Stimulated activated CD8-positive, alpha-beta memory T cell treated with anti-CD3 and anti-CD28 coated beads, Interleukin-7, amount 100 ng/mL, for 24 hours (primary cell): Measurements from ENCODE around the gene KLHL28.
A peak's percentile ranks its signal among the peaks of the same experiment; 100 is the strongest.

Experiments
- DNase-seq: peaks from one replicate; pipeline ENCODE4 v3.0.0-alpha.2; 2020; ENCODE audit warnings: low read depth

KLHL28 gene

DNA sequence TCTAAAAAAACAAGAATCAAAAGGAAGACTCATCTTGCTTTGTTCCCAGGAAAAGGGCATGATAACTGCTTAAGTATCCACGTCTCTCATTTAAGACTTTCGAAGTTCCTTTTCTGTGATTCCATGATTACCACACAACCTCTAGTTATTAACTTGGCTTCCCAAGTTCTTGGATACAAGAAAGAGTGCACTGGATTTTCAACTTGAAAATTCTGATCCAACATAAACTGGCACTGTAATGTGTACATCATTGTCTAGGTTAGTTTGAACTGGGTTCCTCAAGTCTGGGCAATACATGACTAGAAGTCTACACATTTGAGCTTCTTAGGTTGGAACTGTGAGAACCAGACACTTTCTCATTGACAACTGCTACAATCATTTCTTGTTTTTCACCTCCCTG lies 1.6 kb downstream of the KLHL28 start:
- no peak for DNase-seq

DNA sequence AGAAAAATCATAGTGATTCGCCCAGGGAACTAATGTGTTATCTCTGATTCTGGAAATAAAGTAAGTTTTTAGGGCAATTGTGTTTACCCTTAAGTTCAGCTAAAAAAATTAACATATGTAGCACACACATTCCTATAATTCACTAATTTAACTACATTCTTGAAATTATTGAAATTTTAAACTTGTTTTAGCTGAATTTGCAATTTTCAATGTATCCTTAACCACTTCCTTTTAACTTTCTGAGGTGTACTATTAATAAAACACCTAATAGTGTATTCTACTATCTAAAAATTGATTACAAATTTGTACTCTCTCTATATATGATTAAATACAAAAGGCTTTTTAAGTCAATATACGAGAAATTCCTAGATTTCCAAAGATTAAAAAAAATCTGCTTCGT lies 2.2 kb downstream of the KLHL28 start:
- no peak for DNase-seq

DNA sequence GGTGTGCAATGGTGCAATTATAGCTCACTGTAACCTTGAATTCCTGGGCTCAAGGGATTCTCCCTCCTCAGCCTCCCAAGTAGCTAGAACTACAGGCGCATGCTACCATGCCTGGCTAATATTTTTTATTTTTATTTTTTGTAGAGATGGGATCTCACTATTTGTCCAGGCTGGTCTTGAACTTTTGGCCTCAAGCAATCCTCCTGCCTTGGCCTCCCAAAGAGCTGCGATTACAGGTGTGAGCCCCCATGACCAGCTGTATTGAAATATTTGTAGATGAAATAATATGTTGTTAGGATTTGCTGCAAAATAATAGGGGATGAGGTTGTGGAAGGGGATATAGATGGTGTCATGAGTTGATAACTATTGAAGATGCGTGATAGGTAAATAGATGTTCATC lies 4.9 kb downstream of the KLHL28 start:
- no peak for DNase-seq

DNA sequence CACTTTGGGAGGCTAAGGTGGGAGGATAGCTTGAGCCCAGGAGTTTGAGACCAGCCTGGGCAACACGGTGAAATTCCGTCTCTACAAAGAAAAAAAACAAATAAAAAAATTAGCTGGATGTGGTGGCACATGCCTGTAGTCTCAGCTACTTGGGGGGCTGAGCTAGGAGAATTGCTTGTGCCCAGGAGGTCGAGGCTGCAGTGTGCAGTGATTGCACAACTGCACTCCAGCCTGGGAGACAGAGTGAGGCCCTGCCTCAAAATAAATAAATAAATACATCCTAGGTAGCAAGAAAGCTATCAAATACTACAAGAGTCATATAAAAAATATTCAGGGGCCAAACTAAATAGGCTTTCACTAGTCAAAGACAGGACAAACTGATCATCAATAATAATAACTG lies 6.2 kb downstream of the KLHL28 start:
- DNase-seq = no peak

DNA sequence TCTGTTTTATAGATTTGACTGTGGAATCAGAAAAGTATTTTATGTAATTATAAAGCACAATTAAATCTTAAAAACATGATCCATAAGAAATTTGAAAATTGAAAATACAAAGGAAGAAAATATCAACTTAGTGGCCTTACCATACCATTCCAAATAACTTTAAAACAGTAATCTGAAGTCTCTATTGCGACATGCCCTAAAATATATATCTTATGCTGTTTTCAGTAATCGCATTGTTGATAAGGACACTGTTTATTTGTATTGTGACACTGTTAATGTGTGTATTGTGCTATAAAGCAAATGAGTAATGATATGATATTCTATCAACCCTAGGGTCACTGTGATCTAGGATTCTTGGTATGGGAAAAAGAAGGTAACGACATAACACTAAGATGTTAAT lies 7.0 kb downstream of the KLHL28 start:
- no peak for DNase-seq

DNA sequence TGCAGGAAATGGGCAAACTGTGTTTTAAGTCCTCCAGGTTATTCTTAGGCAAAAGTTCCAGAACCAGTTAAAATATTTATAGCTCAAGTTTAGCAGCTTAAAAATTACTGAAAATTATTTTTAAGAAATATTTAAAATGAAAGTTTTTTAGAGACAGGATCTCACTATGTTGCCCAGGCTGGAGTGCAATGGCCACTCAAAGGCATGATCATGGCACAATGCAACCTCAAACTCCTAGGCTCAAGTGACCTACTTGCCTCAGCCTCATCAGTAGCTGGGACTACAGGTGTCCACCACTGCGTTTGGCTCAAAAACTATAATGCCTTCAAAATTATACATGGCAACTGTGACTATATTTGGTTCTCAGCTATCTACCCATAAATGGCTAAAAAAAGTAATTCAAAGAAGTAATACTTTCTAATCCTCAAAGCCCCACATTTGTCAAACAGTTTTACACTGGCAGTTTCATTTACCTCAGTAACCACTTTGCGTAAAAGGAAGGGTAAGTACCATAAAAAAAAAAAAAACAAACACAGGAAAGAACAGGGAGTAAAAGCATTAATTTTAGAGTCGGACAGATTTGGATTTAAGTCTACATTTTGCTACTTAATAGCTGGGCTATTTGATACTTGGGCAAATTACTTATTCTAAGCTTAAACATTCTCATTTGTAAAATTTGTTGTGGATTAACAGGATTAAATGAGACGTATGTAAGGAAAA lies 9.2 kb downstream of the KLHL28 start:
- no peak for DNase-seq

DNA sequence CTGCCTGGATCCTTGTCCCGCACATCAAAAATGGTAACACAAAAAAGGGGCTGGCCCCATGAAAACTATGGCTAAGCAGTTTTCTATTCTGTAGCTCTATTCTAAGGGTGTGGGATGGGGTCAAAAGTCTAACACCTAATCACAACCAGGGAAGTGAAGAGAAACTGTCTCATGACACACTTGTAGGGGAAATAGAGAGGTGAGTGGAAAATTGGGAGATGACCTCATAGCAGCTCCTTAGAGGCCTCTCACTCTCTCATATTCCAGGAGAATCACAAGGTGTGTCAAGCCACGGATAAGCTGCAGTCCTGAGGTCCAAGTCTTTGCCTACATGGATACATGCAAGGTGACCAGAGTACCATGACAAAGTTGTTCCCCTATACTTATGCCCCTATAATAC lies 10.7 kb downstream of the KLHL28 start:
- no peak for DNase-seq

DNA sequence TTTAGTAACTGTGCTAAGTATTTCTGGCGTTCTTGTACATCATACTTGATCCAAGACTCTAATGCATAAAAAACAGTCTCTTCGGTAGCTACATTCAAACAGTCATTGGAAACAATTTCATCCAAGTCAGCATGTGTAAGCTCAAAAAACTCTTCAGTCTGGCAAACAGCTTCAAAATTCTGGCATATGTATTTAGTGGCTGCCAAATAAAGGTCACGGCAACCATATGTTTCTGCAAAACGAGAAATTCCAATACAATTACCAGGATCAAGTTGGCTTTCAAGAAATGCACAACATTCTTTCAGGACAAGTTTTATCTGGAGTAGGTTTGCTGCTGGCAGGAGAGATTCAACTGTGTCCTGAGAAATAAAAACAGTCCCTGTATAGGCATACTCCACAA lies 16.5 kb downstream of the KLHL28 start:
- DNase-seq = no peak

DNA sequence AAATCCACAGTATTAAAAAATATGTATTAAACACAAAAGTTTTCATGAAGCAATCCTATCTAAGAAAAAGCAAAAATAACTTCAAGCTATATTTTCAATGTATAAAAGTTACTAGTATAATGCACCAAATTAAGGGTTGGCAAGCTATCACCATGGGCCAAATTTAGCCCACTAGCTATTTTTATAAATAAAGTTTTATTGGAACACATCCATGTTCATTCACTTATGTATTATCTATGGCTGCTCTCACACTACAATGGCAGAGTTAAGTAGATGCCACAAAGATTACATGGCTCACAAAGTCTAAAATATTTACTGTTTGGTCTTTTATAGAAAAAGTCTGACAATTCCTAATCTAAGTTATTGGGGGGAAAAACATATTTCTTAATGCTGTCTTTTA lies 17.6 kb downstream of the KLHL28 start:
- DNase-seq = no peak

DNA sequence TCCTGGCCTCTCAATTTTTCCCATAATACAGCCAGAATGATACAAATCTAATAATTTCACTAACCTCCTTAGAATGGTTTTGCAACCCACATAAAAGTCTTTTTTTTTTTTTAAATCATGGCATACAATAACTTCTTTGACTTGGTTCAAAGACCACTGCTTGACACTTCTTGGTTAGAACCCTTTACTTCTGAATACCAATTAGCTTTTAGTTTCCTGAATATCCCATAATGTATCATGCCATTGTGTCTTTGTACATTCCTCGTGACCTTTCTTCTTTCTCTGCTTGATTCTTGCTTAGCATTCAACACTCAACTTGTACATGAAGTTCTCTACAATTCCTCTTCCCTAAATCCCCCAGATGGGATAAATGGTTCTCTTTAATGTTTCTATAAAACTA lies 19.3 kb downstream of the KLHL28 start:
- DNase-seq = no peak

DNA sequence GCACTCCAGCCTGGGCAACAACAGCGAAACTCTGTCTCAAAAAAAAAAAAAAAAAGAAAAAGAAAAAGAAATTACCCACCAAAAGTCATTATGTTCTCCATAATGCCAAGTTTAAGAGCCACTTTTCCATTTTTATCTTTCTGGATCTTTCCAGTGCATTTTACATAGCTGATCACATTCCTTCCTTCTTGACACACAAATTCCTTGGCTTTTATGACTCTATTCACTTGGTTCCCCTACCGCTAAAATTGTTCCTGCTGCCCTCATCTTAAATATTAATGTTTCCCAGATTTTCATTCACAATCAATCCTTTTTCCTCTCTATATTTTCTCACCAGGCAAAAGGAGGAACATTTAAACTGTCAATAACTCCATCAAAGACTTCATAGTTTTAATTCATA lies 20.2 kb downstream of the KLHL28 start:
- no peak for DNase-seq

DNA sequence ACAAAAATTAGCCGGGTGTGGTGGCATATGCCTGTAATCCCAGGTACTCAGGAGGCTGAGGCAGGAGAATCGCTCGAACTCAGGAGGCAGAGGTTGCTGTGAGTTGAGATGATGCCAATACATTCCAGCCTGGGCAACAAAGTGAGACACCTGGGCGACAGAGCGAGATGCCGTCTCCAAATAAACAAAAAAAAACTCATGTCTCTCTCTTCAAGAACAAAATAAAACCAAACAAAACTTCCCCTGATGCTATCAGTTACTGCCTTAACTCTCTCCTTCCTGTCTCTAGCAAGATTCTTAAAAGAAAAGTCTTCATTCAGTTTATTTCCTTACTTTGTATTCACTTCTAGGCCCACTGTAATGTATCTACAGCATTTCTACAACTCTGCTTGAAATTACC lies 20.8 kb downstream of the KLHL28 start:
- no peak for DNase-seq

DNA sequence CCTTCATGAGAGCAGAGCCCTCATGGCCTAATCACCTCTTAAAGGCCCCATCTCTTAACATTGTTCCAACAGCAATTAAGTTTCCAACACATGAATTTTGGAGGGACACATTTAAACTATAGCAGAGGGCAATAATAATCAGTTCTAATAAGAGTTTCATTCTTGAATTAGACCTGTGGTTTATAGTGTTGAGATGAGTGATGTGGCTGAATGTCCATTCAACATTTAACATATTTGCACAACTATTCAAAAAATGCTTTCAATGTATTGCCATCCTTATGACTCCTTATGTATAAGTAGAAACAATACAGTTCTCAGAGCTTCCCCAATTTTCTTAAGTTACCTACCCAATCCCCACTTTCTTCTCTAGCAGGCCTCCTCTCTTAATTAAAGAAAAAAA lies 21.5 kb downstream of the KLHL28 start:
- no peak for DNase-seq

DNA sequence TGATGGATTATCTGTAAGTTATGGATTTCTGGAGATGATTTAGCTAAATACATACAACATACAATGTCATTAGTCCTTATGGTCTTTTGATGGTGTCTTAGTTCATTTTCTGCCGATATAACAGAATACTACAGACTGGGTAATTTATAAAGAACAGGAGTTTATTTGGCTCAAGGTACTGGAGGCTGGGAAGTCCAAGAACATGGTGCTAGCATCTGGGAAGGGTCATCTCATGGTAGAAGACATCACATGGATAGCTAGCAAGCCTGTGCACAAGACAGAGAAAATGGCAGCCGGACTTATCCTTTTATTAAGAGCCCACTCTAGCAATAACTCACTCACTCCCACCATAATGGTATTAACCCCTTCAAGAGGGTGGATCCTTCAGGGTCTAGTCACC lies 24.2 kb downstream of the KLHL28 start:
- no peak for DNase-seq

DNA sequence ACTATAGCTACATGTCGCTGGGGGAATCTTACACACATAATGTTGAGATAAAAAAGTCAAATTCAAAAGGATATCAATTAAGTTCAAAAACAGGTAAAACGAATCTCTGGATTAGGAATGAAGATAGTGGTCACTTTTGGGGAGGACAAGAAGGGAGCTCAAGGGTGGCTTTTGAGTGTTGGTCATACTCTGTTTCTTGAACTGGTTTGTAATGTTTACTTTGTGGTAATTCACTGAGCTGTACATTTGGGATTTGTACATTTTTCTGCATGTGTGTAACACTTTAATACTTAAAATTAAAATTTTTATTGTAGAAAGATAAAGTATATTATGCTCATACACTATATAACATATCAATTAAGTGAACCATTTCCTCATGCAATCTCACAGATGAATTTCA lies 26.6 kb downstream of the KLHL28 start:
- DNase-seq = no peak

DNA sequence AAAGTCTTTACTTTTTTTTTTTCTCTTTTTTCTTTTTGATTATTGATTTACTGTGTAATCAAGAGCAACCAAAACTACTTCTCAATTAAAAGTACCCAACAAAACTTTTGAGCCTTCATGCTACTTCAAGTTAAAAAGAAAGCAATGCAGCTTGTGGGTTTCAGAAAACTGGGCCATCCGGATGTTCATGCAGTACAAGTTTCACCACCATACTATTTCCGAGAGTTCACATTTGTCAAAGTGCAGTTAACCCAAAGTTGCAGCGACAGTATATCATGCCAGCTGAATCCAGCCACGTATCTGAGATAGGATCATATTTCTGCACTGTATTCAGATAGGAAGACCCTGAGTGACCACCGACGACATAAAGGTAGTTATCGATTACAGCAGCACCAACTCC lies 33.0 kb downstream of the KLHL28 start:
- DNase-seq = no peak

DNA sequence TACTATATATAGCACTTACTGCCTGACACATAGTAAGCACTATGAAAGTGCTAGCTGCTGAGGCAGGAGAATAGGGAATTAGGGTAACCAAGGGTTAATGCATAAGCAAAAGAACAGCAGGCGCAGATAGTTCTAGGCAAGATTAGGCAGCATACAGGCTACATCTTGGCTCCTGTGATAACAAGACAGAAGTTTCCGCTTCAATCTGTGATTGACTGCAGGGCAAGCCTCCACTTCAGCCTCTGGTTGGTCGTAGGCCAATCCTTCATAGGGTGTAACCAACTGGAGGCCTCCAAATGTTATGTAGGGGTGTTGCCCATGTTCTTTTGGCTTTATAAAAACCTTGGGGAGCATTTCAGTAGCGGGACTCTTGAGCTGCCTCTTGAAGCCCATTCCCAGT lies 46.9 kb downstream of the KLHL28 start:
- no peak for DNase-seq

DNA sequence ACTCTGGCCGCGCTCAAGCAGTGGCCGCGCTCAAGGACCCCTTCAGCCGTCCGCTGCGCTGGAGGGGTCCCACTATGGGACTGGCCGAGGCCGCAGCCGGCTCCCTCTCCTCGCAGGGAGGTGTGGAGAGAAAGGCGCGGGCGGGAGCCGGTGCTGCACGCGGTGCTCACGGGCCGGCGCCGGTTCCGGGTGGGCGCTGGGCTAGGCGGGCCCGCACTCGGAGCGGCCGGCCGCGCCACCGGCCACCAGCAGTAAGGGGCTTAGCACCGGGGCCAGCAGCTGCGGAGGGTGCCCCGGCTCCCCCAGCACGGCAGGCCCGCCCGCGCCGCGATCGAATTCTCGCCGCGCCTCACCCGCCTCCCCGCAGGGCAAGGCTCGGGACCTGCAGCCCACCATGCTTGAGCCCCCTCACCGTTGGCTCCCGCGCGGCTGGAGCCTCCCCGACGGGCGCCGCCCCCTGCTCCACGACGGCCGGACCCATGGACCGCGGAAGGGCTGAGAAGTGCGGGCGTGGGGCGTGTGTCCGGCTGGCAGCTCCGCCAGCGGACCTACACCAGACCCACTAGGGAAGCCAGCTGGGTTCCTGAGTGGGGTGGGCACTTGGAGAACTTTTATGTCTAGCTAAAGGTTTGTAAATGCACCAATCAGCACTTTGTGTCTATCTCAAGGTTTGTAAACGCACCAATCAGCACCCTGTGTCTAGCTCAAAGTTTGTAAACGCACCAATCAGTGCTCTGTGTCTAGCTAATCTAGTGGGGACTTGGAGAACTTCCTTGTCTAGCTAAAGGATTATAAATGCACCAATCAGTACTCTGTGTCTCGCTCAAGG lies 49.5 kb downstream of the KLHL28 start:
- DNase-seq = no peak

DNA sequence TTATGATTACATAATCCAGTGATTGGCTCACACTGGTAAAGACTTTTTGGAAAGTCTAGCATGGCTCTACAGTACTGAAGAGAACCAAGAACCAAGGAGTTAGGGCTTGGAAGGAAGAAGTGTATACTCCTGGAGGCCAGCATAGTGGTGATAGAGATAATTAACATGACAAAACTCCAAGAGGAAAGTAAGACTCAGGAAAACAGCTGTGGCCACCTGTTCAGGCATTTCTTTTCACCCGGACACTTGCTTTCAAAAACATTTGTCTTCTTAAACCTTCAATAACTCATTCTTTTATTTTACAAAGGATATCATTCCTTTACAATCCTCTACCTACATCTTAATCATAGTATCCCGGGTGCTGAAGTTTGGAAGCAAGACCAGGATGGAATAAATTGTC lies 50.9 kb downstream of the KLHL28 start:
- no peak for DNase-seq

DNA sequence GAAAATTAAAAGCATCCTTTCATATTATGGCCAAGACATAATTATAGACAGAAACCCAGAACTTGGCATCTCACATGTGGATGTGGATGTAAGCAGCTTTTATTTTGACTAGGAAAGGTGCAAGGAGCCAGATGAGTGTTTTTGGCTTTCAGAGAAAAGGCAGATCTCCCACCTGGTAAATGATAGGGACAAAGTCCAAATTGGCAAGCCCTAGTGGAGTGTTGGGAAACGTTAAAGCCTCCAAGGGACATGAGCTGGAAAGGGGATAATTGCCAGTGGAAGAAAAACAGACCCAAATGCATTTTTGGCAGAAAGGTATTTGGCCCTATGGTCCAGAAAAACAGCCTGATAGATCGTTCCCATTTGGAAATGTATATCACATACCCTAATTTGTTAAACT lies 60.1 kb downstream of the KLHL28 start:
- DNase-seq = no peak

DNA sequence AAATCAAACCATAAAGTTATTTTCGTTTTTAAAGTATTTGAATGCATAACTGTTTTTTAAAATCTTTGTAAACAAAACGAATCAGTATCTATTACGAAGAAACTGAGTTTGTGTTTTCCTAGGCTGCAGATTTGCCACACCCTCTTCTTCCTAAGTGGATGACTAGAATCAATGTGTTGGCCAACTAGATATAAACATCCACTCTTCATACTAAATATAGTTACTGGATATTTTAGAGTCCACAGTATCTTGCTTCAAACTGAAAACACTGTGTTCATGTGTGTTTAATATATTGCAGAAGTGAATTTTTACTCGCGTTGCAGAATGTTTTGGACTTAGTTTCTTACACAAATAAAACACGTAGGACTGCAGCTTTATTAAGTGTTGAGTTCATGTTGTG lies 63.2 kb downstream of the KLHL28 start:
- DNase-seq = no peak

DNA sequence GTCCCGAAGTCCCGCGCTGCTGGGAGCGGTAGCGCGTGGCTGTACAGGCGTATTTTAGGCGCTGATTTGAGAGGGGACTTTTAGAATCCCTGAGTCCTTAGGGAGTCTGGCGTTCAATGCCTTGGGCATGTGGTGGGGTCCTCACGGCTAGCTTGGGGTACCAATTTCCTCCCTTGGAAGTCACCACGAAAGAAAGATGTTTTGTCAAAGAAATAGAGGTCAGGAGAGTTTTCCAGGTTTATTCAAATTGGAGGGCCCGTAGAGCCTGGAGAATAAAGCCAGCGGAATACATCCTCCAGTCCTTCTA lies 63.9 kb downstream of the KLHL28 start:
- DNase-seq = no peak

DNA sequence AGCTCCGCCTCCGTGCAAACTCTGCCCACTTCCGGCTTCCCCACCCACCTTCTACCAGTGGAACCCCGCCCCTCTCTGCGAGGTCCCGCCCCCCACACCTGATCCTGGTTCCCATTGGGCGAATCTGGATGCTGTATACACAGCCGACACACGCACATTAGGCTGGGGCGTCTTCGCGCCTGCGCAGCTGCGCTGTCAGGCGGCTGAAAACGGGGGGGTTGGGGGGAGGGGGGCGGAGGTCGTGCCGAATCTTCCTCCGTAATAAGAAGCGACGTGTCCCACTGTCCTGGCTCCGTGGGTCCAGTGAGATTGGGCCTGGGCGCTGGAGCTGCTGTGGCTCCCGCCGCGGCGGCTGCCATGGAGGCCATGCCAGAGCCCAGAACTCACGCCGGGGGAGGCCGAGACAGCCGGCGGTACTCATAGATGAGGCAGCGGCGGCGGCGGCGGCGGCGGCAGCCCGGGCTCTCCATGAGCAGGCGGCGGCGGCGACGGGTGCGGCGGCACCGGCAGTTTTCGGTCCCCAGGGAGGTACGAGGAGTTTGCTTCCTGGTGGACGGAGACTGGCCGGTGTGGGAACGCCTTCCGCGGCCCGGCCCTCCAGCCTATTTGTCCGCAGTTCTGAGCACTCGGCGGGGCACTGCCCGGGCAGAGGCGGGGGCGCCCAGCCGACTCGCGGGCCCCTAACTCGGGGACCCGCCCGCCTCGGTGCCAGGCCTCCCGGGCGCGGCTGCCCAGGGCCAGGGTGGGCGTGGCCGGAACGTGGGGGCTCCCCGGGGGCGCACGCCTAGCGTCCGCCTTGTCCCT lies 64.5 kb downstream of the KLHL28 start:
- peak; percentile 97 for DNase-seq
